C1 segment of cervical spinal cord (tissue), 14 donors: Measurements from ENCODE around the gene HSPG2.
"Not testable (repeated sequence)": the region's sequence is repeated elsewhere in the genome, so short reads cannot be mapped to it uniquely, and the experiment has no call there.

ENCODE experiments used
- DNase-seq, 14 donors: peaks; one replicate each; lab custom pipeline; 2025; lab: John Stamatoyannopoulos, UW

Gene HSPG2

DNA sequence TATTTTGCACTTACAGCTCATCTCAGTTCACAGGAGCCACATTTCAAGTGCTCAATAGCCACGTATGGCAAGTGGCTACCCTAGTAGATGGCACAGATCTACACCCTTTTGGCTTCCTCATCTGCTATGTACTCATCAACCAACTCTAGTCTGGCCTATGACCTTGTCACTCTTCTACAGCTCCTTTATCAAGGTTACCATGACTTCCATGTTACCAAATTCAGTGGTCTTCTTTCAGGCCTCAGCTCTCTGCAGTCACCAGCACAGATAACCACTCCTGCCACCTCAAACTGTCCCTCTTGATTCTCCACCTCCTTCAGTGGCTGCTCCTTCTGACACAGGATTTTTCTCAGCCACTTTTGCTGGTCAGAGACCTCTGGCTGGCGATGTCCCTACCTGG, 142.5 kb downstream of the HSPG2 start:
- DNase-seq: no peak

DNA sequence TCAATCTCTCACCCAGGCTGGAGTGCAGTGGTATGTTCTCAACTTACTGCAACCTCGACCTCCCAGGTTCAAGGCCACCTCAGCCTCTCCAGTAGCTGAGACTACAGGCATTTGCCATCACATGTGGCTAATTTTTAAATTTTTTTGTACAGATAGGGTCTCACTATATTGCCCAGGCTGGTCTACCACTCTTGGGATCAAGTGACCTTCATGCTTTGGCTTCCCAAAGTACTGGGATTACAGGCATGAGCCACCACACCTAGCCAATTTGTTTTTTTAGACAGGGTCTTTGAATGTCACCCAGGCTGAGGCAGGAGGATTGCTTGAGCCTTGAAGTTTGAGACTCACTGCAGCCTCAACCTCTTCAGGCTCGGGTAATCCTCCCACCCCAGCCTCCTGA, 144.0 kb downstream of the HSPG2 start:
- no peak for DNase-seq

DNA sequence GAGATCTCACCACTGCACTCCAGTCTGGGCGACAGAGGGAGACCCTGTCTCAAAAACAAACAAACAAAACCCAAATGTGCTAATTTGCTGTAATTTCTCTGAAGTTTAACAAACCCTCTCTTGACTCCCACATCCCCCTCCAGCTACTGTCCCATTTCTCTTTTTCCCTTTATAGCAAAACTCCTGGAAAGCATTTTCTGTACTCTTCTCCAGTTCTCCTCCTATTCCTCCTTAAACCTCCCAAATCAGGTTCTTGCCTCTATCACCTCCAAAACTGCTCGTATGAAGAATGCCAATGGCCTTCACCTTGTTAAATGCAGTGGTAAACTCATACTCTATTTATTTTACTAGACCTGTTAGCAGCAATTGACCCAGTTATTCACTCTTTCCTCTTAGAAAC, 150.5 kb downstream of the HSPG2 start:
- no peak for DNase-seq

DNA sequence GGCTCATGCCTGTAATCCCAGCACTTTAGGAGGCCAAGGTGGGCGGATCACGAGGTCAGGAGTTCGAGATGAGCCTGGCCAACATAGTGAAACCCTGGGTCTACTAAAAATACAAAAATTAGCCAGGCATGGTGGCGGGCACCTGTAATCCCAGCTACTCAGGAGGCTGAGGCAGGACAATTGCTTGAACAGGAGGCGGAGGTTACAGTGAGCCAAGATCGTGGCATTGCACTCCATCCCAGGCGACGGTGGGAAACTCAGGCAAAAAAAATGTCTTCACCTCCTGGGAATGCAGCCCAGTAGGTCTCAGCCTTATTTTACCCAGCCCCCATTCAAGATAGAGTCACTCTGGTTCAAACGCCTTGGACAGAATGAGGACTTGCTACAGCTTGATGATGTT, 151.3 kb downstream of the HSPG2 start:
- DNase-seq: not testable (repeated sequence)

DNA sequence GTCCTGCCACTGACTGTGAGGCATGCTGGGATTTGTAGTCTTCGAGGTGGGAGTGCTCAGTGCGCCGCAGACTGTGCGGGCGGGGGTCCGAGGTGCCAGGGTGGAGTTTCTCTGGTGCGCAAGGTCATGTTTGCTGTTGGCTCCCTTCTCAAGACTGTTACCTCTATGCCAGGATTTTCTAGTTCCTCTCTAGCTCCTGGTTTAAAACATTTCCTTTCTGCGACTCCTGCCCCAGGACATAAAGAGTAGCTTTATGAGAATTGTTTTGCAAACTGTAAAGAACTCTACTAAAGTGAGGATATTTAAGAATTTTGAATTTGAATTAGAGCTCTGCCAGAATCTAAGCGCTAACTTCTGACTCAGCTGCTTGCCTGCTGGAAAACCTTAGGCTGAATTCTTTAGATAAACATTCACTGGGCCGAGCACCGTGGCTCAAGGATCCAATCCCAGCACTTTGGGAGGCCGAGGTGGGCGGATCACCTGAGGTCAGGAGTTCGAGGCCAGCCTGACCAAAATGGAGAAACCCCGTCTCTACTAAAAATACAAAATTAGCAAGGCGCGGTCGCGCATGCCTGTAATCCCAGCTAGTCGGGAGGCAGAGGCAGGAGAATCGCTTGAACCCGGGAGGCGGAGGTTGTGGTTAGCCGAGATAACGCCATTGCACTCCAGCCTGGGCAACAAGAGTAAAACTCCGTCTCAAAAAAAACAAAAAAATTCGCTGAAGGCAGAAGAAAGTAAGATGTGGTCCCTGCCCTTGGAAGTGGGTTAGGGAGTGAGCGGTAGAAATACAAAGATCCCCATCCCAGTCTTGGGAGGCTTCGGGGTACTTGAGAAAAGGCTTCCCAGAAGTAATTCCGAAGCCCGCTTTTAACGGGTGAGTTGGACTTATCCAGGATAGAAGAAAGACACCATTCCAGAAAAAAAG, 153.2 kb downstream of the HSPG2 start:
- peak in 1 of 14 donors; percentile 27 for DNase-seq

DNA sequence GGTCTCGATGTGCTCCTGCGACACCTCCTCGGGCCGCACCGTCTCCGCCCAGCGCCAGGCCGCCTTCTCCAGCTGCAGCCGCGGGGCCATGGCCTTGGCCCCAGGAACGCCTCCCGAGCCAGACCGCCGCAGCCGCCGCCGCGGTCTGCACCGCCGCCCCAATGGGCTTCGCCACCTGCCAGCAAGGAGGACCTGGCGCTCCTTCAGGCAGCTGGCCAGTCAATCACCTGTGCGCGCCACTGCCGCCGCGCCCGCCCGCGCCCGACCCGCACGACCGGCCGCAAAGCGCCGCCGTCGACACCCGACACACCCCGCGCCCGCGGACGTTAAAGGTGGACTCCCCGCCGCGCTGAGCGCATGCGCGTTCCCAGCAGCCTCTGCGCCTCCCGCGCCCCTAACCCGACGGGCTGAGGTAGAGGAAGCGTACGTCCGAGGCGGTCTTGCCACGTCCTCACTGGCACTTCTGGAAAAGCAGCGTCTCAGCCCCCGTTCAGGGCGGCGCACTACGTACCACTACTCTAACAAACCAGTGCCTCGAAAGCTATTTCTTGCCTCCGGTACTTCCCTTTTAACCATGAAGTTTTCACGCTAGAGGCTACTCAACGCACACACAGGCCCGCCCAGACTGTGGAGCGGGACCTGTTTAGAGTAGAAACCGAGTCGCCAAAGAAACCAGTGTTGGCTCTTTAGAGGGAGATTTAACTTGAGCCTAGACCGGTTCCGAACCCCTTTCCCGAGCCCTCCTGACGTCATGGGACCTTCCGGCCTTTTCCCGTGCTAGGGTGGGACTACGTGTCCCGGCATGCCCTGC, 154.0 kb downstream of the HSPG2 start, which contains the start of gene USP48:
USP48 (minus strand) TSS at position 282 of the 811 bp plus-strand sequence; CDS start at position 90, 192 bp downstream.
- DNase-seq: peak; percentile 59 to 97 (median 93)

DNA sequence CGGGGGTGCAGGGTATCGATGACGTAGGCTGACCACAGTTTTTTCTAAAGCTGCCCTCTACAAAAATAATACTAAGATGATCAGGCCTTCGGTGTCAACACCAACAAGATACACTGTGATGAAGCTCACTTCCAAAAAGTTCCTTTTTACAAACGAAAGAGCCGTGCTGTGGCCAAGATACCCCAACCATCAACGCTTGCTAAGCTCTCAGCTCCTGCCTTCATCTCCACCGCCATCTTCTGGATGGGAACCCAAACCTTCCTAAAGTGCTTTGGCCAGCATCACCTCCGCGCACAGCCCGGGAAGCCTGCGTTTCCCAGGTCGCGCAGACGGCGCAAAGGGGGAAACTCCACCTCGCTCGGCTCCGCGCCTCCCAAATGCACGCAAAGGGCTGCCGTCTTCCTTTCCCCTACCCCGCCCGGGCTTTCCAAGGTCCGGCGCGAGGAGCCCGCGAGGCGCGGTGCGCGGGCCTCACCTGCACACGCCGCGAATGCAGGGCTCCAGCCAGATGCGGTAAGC, 154.7 kb downstream of the HSPG2 start:
- peak in 11 of 14 donors; percentile 21 to 76 (median 57) for DNase-seq

DNA sequence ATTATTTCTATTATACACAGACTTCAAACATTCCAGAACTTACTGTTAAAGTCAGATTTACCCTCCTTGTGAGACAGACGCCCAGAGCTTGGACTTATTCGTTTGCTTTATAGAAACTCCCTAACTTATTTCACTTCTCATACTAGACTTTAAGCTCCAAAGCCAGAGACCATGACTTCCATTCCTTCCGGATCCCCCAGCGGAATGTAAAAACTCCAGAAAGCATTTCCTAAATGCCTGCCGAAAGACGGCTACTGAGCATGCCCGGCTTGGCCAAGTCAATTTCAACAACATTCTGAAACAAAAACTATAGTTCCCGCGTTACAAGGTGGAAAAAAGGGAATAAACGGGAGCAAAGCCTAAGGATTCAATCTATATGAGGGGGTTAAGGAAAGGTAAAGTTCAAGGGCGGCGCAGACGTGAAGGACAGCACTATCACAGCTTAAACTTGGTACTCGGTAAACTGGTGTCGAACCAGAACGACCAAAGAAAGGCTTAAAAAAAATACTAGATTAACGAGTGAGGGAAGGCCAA, 155.2 kb downstream of the HSPG2 start:
- DNase-seq: peak in 1 of 14 donors; percentile 14

DNA sequence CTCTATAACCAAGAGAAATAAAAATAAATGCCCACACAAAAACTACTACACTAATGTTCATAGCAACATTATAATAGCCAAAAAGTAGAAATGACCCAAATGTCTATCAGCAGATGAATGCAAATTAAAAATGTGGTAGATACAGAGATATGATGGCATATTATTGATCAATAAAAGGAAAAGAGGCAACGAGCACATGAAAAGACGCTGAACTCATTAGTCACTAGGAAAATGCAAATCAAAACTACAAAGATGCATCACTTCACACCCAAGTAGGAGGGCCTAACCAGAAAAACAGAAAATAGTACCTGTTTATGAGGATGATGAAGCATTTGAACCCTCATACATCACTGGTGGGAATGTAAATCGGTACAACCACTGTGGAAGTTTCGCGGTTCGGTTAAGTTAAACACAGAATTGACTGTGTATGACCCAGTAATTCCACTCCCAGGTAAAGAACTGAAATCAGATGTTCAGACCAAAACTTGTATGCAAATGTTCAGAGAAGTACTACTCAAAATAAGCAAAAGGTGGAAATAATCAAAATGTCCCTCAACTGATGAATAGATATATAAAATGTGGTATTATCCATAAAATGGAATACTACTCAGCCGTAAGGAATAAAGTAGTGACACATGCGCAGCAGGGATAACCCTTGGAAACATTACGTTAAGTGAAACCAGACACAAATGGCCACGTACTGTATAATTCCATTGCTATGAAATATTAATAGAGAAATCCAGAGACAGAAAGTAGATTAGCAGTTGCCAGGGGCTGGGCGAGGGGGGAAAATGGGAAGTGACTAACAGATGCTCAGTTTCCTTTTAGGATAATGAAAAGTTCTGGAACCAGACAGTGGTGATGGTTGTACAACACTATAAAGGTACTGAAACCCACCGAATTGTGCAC, 157.2 kb downstream of the HSPG2 start:
- DNase-seq: no peak

DNA sequence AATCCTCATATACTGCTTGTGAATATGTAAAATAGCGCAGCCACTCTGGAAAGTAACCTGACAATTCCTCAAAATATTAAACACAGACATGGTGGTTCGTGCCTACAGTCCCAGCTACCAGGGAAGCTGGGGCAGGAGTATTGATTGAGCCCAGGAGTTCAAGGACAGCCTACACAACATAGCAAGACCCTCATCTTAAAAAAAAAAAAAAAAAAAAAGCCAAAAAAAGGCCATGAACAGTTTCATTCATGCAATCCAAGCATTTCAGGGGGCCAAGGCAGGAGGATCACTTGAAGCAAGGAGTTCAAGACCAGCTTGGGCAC, 158.7 kb downstream of the HSPG2 start:
- DNase-seq: no peak

DNA sequence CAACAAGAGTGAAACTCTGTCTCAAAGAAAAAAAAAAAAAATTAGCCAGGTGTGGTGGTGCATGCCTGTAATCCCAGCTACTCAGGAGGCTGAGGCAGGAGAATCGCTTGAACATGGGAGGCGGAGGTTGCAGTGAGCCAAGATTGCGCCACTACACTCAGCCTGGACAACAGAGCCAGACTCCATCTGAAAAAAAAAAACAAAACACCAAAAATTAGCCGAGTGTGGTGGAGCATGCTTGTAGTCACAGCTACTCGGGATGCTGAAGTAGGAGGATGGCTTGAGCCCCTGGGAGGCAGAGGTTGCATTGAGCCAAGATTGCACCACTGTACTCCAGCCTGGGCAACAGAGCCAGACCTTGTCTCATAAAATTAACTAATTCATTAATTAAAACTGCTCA, 160.2 kb downstream of the HSPG2 start:
- not testable (repeated sequence) for DNase-seq

DNA sequence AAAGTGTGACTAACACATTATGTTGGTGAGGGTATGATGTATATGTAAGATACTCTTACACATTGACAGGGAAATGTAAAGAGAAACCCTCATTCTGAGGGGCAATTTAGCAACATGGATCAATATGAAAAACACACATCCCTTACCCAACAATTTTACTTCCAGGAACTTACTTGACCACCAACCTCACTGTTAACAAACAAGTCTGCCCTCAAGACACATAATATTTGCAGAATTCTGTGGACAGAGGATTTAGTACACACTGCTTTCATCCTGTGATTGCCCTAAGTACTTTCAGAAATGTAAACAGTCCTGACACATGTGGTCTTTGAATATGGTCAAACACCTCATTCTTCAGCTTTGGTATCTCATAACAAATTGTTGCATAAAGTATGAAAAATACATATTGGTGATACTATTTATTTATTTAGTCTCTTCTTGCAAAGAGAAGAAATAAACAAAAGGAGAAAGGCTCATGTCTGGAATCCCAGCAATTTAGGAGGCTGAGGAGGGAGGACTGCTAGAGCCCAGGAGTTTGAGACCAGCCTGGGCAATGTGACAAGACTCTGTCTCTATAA, 161.0 kb downstream of the HSPG2 start:
- no peak for DNase-seq

DNA sequence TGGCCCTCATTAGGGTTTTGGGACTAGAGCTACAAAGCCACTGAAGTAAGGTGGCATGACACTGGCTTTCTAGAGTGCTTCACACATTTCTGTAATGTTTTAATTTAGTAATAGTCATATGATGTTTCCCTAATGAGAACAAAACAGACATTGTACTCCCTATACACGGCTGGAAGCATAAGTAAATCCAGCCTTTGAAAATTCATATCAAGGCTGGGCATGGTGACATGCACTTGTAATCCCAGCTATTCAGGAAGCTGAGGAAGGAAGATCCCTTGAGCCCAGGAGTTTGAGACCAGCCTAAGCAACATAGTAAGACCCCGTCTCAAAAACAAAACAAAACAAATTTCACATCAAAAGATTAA, 161.6 kb downstream of the HSPG2 start:
- no peak for DNase-seq

DNA sequence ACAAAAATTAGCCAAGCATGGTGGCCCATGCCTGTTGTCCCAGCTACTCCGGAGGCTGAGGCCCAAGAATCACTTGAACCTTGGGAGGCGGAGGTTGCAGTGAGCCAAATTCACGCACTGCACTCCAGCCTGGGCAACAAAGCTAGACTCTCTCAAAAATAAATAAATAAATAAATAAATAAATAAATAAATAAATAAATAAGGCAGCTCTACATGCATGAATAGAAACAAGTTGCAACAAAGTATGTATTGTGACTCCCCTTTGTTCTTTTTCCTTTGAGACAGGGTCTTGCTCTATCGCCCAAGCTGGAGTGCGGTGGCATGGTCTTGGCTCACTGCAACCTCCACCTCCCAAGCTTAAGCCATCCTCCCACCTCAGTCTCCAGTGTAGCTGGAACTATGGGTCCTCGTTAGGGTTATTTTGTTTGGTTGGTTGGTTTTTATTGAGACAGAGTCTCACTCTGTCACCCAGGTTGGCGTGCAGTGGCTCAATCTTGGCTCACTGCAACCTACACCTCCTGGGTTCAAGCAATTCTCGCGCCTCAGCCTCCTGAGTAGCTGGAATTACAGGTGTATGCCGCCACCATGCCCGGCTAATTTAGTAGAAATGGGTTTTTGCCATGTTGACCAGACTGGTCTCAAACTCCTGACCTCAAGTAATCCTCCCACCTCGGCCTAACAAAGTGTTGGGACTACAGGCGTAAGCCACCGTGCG, 162.1 kb downstream of the HSPG2 start:
- DNase-seq: no peak

DNA sequence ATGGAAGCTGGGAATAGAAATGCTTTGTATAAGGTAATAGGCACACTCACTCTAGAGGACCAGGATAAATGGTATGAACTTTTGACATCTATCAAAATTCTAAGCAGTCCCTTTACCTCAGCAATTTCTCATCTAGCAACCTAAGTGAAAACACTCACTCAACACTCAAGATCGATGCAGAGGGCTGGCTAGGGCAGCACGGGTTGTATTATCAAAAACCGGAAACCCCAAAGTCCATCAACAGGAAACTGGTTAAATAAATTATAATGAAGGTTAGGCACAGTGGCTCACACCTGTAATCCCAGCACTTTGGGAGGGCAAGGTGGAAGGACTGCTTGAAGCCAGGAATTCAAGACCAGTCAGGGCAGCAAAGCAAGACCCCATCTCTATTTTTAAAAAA, 163.5 kb downstream of the HSPG2 start:
- DNase-seq: no peak
